Measurements from ENCODE around the gene MAPRE3.

Gene MAPRE3

GRCh38 chr2:26969077-26969844 is 1.2 kb upstream of the MAPRE3 start:
- H3K9me3 ChIP-seq (ENCODE audit: control insufficient read depth in 2 of 2, low read length in 2 of 2): no peaks in the 10 kb centered on the region
- H3K4me1 ChIP-seq (ENCODE audit: control insufficient read depth in 2 of 2, insufficient read depth in 2 of 2, low read length in 2 of 2): peaks cover 16 to 43% of the 10 kb centered on the region in 2 donors
- no peak overlapping the region for H3K9ac ChIP-seq (ENCODE audit: low read depth in 1 of 2, low read length in 2 of 2)
- H3K4me3 ChIP-seq (ENCODE audit: low read length in 2 of 2): no peak overlapping the region
- H3K27ac ChIP-seq (ENCODE audit: low read depth in 2 of 2, low read length in 2 of 2): peak overlapping the region; percentile 50 to 75
- H3K27me3 ChIP-seq (ENCODE audit: control insufficient read depth in 2 of 2, insufficient read depth in 2 of 2, low read length in 2 of 2): no peaks in the 10 kb centered on the region
- H3K36me3 ChIP-seq (ENCODE audit: control insufficient read depth in 2 of 2, insufficient read depth in 2 of 2, low read length in 2 of 2): no peaks in the 10 kb centered on the region

DNA sequence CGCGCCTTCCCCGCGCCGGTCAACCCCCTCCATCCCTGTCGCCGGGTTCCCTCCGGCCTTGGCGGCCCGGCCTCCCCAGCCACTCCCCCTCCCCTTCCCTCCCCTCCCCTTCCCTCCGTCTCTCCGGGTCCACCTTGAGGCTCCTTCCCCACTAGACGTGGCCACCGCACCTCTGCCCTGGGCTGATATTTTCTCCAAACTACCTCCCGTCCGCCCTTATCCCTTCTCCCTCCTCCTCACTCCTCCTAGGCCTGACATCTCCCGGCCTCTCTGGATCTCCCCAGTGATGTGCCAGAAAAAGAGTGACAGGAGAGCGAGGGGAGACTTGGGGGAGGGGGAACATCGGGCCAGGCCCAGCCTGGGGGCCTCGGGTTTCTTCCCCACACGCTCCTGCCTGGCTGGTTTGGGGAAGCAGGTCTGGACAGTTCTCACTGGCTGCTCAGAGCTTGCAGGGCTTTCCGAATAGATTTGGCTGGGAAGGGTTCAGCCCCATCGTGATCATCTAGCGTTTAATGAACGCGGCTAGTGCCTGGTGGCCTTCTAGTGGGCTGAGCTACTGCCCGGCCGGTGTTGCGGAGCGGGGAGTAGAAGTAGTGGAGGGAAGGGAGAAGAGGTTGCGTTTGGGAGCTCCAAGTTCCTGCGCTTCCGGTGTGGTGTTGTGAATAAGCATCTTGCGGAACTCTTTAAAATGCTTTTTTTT is 641 bp downstream of the MAPRE3 start:
- H3K27ac ChIP-seq (ENCODE audit: low read depth in 2 of 2, low read length in 2 of 2): peak overlapping the region; percentile 21 to 48
- H3K27me3 ChIP-seq (ENCODE audit: control insufficient read depth in 2 of 2, insufficient read depth in 2 of 2, low read length in 2 of 2): no peaks in the 10 kb centered on the region
- H3K4me1 ChIP-seq (ENCODE audit: control insufficient read depth in 2 of 2, insufficient read depth in 2 of 2, low read length in 2 of 2): peaks cover 16 to 36% of the 10 kb centered on the region in 2 donors
- H3K9ac ChIP-seq (ENCODE audit: low read depth in 1 of 2, low read length in 2 of 2): peak overlapping the region in 1 of 2 donors; percentile 47
- no peaks in the 10 kb centered on the region for H3K9me3 ChIP-seq (ENCODE audit: control insufficient read depth in 2 of 2, low read length in 2 of 2)
- no peaks in the 10 kb centered on the region for H3K36me3 ChIP-seq (ENCODE audit: control insufficient read depth in 2 of 2, insufficient read depth in 2 of 2, low read length in 2 of 2)
- H3K4me3 ChIP-seq (ENCODE audit: low read length in 2 of 2): peak overlapping the region; percentile 68 to 91

DNA sequence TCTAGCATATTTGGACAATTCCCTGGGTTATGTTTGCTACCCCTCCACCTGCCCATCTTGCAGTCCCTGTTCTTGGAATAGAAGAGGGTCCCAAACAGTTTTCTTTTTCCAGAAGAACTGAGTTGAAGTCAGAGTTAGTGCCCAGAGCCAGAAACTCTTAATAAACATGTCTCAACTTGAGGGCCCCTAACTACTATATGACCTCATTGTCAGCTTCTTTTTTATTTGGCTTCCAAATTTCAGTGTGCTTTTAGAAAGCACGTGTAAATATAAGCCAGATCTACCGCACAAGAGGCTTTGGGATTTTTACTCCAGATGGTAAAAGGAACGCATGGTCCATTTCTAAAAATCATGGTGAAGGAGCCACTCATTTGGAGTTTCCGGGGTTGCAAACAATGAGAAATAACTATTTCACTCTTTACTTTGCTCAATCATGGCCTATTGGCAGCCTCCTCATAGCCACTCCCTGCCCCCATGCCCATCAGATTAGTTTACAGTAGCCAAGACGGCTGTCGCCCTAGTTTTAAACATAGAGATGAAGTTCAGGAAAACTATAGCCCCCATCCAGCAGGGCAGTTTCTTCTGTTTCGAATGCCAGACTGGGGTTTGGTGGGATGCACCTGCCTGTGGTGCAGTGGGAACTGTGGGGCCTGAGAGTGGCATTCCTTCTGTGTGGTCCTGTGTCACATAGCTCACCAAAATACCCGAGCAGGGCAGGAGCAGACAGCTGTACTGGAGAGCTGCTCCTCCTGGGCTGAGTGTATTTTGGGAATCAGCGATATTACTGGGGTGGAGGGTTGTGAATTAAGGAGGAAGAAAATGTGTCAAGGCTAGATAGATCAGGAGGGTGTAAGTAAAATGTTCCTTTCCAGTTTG is 1.7 kb downstream of the MAPRE3 start:
- Histone ChIP-seq H3K9me3 (ENCODE audit: control insufficient read depth in 2 of 2, low read length in 2 of 2) (no peaks in the 10 kb centered on the region), H3K4me1 (ENCODE audit: control insufficient read depth in 2 of 2, insufficient read depth in 2 of 2, low read length in 2 of 2) (peaks cover 16 to 36% of the 10 kb centered on the region in 2 donors), H3K4me3 (ENCODE audit: low read length in 2 of 2) (peak overlapping the region in 1 of 2 donors; percentile 68), H3K27me3 (ENCODE audit: control insufficient read depth in 2 of 2, insufficient read depth in 2 of 2, low read length in 2 of 2) (no peaks in the 10 kb centered on the region), H3K9ac (ENCODE audit: low read depth in 1 of 2, low read length in 2 of 2) (no peak overlapping the region), H3K36me3 (ENCODE audit: control insufficient read depth in 2 of 2, insufficient read depth in 2 of 2, low read length in 2 of 2) (no peaks in the 10 kb centered on the region), H3K27ac (ENCODE audit: low read depth in 2 of 2, low read length in 2 of 2) (no peak overlapping the region)

DNA sequence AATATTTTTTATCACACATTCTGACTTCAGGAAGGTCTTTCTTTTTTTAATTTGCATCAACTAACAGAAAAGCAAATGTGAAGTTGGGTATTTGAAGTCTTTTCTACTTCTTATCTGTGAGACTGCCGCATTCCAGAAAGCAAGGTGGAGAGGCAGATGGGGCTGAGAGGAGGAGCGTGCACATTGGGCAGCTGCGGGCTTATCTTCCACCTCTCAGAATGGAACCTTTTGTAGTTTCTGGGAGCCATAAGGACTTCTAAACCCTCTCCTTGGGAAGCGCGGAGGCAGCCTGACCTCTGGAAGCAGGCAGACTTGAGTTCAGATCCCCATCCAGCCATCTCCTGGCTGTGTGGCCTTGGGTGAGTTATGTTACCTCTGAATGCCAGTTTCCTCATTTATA is 3.9 kb downstream of the MAPRE3 start:
- Histone ChIP-seq H3K27me3 (ENCODE audit: control insufficient read depth in 2 of 2, insufficient read depth in 2 of 2, low read length in 2 of 2) (no peaks in the 10 kb centered on the region), H3K36me3 (ENCODE audit: control insufficient read depth in 2 of 2, insufficient read depth in 2 of 2, low read length in 2 of 2) (no peaks in the 10 kb centered on the region), H3K9ac (ENCODE audit: low read depth in 1 of 2, low read length in 2 of 2) (no peak overlapping the region), H3K9me3 (ENCODE audit: control insufficient read depth in 2 of 2, low read length in 2 of 2) (no peaks in the 10 kb centered on the region), H3K4me3 (ENCODE audit: low read length in 2 of 2) (no peak overlapping the region), H3K27ac (ENCODE audit: low read depth in 2 of 2, low read length in 2 of 2) (no peak overlapping the region), H3K4me1 (ENCODE audit: control insufficient read depth in 2 of 2, insufficient read depth in 2 of 2, low read length in 2 of 2) (peaks cover 12 to 23% of the 10 kb centered on the region in 2 donors)

- no peaks in the 10 kb centered on the region for H3K36me3 ChIP-seq (ENCODE audit: control insufficient read depth in 2 of 2, insufficient read depth in 2 of 2, low read length in 2 of 2)
- no peak overlapping the region for H3K9ac ChIP-seq (ENCODE audit: low read depth in 1 of 2, low read length in 2 of 2)
- peaks cover 9 to 16% of the 10 kb centered on the region in 2 donors for H3K4me1 ChIP-seq (ENCODE audit: control insufficient read depth in 2 of 2, insufficient read depth in 2 of 2, low read length in 2 of 2)
- H3K27me3 ChIP-seq (ENCODE audit: control insufficient read depth in 2 of 2, insufficient read depth in 2 of 2, low read length in 2 of 2): no peaks in the 10 kb centered on the region
- H3K4me3 ChIP-seq (ENCODE audit: low read length in 2 of 2): no peak overlapping the region
- no peak overlapping the region for H3K27ac ChIP-seq (ENCODE audit: low read depth in 2 of 2, low read length in 2 of 2)
- no peaks in the 10 kb centered on the region for H3K9me3 ChIP-seq (ENCODE audit: control insufficient read depth in 2 of 2, low read length in 2 of 2)
Observed at GRCh38 chr2:26975102-26975501, 4.7 kb downstream of the MAPRE3 start.

DNA sequence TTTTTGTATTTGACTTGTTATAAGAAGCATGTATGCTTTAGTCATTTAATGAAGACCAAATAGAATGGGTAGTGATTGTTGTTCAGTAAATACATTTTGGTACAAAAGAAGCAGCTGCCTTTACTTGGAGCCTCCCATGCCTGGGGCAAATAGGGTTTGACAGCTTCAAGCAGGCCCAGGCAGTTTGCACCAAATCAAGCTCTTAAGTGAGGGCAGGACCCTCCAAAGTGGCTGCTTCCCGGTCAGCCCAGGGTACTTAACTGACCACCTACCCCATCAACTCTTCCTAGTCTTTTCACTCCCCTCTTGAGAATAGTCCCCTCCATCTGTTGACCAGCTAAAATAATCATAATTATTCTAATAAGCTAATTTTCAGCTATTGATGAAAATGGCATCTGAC is 5.2 kb downstream of the MAPRE3 start:
- Histone ChIP-seq H3K9me3 (ENCODE audit: control insufficient read depth in 2 of 2, low read length in 2 of 2) (no peaks in the 10 kb centered on the region), H3K9ac (ENCODE audit: low read depth in 1 of 2, low read length in 2 of 2) (no peak overlapping the region), H3K36me3 (ENCODE audit: control insufficient read depth in 2 of 2, insufficient read depth in 2 of 2, low read length in 2 of 2) (no peaks in the 10 kb centered on the region), H3K27ac (ENCODE audit: low read depth in 2 of 2, low read length in 2 of 2) (no peak overlapping the region), H3K4me3 (ENCODE audit: low read length in 2 of 2) (no peak overlapping the region), H3K27me3 (ENCODE audit: control insufficient read depth in 2 of 2, insufficient read depth in 2 of 2, low read length in 2 of 2) (no peaks in the 10 kb centered on the region), H3K4me1 (ENCODE audit: control insufficient read depth in 2 of 2, insufficient read depth in 2 of 2, low read length in 2 of 2) (peaks cover 8 to 13% of the 10 kb centered on the region in 2 donors)

- no peaks in the 10 kb centered on the region for H3K27me3 ChIP-seq (ENCODE audit: control insufficient read depth in 2 of 2, insufficient read depth in 2 of 2, low read length in 2 of 2)
- no peak overlapping the region for H3K27ac ChIP-seq (ENCODE audit: low read depth in 2 of 2, low read length in 2 of 2)
- H3K9me3 ChIP-seq (ENCODE audit: control insufficient read depth in 2 of 2, low read length in 2 of 2): no peaks in the 10 kb centered on the region
- H3K36me3 ChIP-seq (ENCODE audit: control insufficient read depth in 2 of 2, insufficient read depth in 2 of 2, low read length in 2 of 2): no peaks in the 10 kb centered on the region
- no peak overlapping the region for H3K9ac ChIP-seq (ENCODE audit: low read depth in 1 of 2, low read length in 2 of 2)
- peaks cover 5 to 11% of the 10 kb centered on the region in 2 donors for H3K4me1 ChIP-seq (ENCODE audit: control insufficient read depth in 2 of 2, insufficient read depth in 2 of 2, low read length in 2 of 2)
- H3K4me3 ChIP-seq (ENCODE audit: low read length in 2 of 2): no peak overlapping the region
Observed at GRCh38 chr2:26976237-26976636, 5.8 kb downstream of the MAPRE3 start.

DNA sequence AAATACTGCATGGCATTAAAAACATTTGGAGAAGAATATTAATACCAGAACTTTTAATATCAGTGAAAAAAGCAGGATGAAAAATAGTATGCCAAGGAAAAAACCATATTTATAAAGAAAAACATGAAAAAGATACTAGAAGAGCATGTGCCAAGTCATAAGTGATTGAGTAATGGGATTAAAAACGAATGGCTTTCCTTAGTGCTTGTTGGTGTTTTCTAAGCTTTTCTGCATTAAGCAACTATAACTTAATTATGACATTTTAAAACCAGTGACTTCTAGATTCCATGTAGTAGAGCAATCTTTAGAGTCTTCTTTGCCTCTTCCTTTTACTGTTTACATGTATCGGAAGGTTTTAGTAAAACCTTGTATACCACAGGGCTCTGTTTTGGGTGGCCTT is 6.6 kb downstream of the MAPRE3 start:
- Histone ChIP-seq H3K4me1 (ENCODE audit: control insufficient read depth in 2 of 2, insufficient read depth in 2 of 2, low read length in 2 of 2) (peaks cover 7 to 11% of the 10 kb centered on the region in 2 donors), H3K27ac (ENCODE audit: low read depth in 2 of 2, low read length in 2 of 2) (no peak overlapping the region), H3K4me3 (ENCODE audit: low read length in 2 of 2) (no peak overlapping the region), H3K36me3 (ENCODE audit: control insufficient read depth in 2 of 2, insufficient read depth in 2 of 2, low read length in 2 of 2) (no peaks in the 10 kb centered on the region), H3K27me3 (ENCODE audit: control insufficient read depth in 2 of 2, insufficient read depth in 2 of 2, low read length in 2 of 2) (no peaks in the 10 kb centered on the region), H3K9me3 (ENCODE audit: control insufficient read depth in 2 of 2, low read length in 2 of 2) (no peaks in the 10 kb centered on the region), H3K9ac (ENCODE audit: low read depth in 1 of 2, low read length in 2 of 2) (no peak overlapping the region)

GRCh38 chr2:26978061-26978596 is 7.7 kb downstream of the MAPRE3 start:
- H3K36me3 ChIP-seq (ENCODE audit: control insufficient read depth in 2 of 2, insufficient read depth in 2 of 2, low read length in 2 of 2): no peaks in the 10 kb centered on the region
- H3K4me1 ChIP-seq (ENCODE audit: control insufficient read depth in 2 of 2, insufficient read depth in 2 of 2, low read length in 2 of 2): peaks cover 13 to 19% of the 10 kb centered on the region in 2 donors
- no peak overlapping the region for H3K9ac ChIP-seq (ENCODE audit: low read depth in 1 of 2, low read length in 2 of 2)
- no peak overlapping the region for H3K4me3 ChIP-seq (ENCODE audit: low read length in 2 of 2)
- H3K27me3 ChIP-seq (ENCODE audit: control insufficient read depth in 2 of 2, insufficient read depth in 2 of 2, low read length in 2 of 2): no peaks in the 10 kb centered on the region
- no peak overlapping the region for H3K27ac ChIP-seq (ENCODE audit: low read depth in 2 of 2, low read length in 2 of 2)
- H3K9me3 ChIP-seq (ENCODE audit: control insufficient read depth in 2 of 2, low read length in 2 of 2): no peaks in the 10 kb centered on the region
